K562 (cell line): Measurements from ENCODE around the gene ZBTB46. TPM values are rescaled to one million over a fixed set of nuclear protein-coding genes. Genes with fewer than 3 reads are reported as not detected.
A peak's percentile ranks its signal among the peaks of the same experiment; 100 is the strongest.

ENCODE experiments used
- CEBPB ChIP-seq: fragments of 450-650 bp; IDR thresholded peaks from 2 replicates; pipeline ENCODE4 v1.6.1; 2016; ENCODE audit warnings: missing genetic modification characterization, missing compliant biosample characterization
- GTF2F1 ChIP-seq: IDR thresholded peaks from 2 replicates; pipeline ENCODE4 v1.6.1; 2011; ENCODE audit warnings: low read depth, low read length, improper control_type of control experiment
- HDAC2 ChIP-seq: fragments of 450-650 bp; IDR thresholded peaks from 2 replicates; pipeline ENCODE4 v1.6.1; 2016; ENCODE audit warnings: mild to moderate bottlenecking
- IFI16 ChIP-seq: fragments of 250-450 bp; sonication (Bioruptor Pico); IDR thresholded peaks from 2 replicates; pipeline ENCODE4 v2.1.2; 2022; ENCODE audit warnings: mild to moderate bottlenecking, inconsistent platforms
- ILF3 ChIP-seq: fragments of 450-650 bp; IDR thresholded peaks from 2 replicates; pipeline ENCODE4 v1.6.1; 2018; ENCODE audit warnings: antibody characterized with exemption, mild to moderate bottlenecking, moderate library complexity, borderline replicate concordance
- L3MBTL2 ChIP-seq: fragments of 450-650 bp; IDR thresholded peaks from 2 replicates; pipeline ENCODE4 v1.6.1; 2016; ENCODE audit warnings: mild to moderate bottlenecking, moderate library complexity
- MIER1 ChIP-seq: fragments of 450-650 bp; IDR thresholded peaks from 2 replicates; pipeline ENCODE4 v1.6.1; 2016; ENCODE audit warnings: antibody characterized with exemption, mild to moderate bottlenecking, low read depth
- PTBP1 ChIP-seq: fragments of 200-400 bp; formaldehyde crosslinking; IDR thresholded peaks from 2 replicates; pipeline ENCODE4 v1.6.1; 2017; ENCODE audit warnings: low read depth, low read length
- U2AF2 ChIP-seq: fragments of 200-400 bp; formaldehyde crosslinking; optimal IDR thresholded peaks from 2 replicates; pipeline ENCODE3; 2017; ENCODE audit warnings: low read depth, mild to moderate bottlenecking, low read length
- polyA plus RNA-seq, 8 experiments: library from polyadenylated mRNA; depleted of rRNA in 4 of 8; stranded (reverse) in 5 of 8; unstranded in 3 of 8; fragments of >200 nt; fragmentation: Nextera tagmentation in 2 of 8; fragmentation: Illumina TruSeq in 1 of 8; extraction: Ambion mirVana in 2 of 8; extraction: Trizol in 1 of 8; gene quantifications; 2 replicates each; pipeline versions ENCODE4 v1.2.1 to v1.2.3, GENCODE V29; 2011 to 2014; ENCODE audit warnings: inconsistent platforms in 1 of 8, missing spikeins in 1 of 8
- total RNA-seq, 7 experiments: library from RNA; depleted of rRNA in 6 of 7; stranded (reverse); fragments of >200 nt in 6 of 7; fragmentation: Illumina TruSeq in 2 of 7; extraction: Trizol in 2 of 7; gene quantifications; 2 replicates each; pipeline versions ENCODE4 v1.2.1 to v1.2.3, GENCODE V29; 2011 to 2021; ENCODE audit warnings: low replicate concordance in 1 of 7
- TF ChIP-seq, protein P1 (sequence below): fragments of 250-450 bp; sonication (Bioruptor Pico); IDR thresholded peaks from 2 replicates; pipeline ENCODE4 v1.4.0; 2020; ENCODE audit warnings: mild to moderate bottlenecking, moderate library complexity, borderline replicate concordance
- TF ChIP-seq, protein P2 (sequence below), 2 experiments: fragments of 450-650 bp in 1 of 2; sonication (generic) in 1 of 2; formaldehyde crosslinking in 1 of 2; IDR thresholded peaks; 2 replicates each; pipeline versions ENCODE4 v1.7.1 to v1.9.0; 2016 to 2022; ENCODE audit warnings: inconsistent platforms in 1 of 2, mild to moderate bottlenecking in 1 of 2, missing genetic modification reagents in 1 of 2
- TF ChIP-seq, protein P3 (sequence below): sonication (generic); formaldehyde crosslinking; IDR thresholded peaks from 2 replicates; pipeline ENCODE4 v1.9.0; 2022; ENCODE audit warnings: mild to moderate bottlenecking, missing genetic modification reagents

ZBTB46 gene
- total and polyA plus RNA-seq, 9 of the 15 experiments (the other 6 are each of a cell fraction or from before 2014, with no cell fraction given): 0.29 to 4.1 (median 1.1) TPM

DNA sequence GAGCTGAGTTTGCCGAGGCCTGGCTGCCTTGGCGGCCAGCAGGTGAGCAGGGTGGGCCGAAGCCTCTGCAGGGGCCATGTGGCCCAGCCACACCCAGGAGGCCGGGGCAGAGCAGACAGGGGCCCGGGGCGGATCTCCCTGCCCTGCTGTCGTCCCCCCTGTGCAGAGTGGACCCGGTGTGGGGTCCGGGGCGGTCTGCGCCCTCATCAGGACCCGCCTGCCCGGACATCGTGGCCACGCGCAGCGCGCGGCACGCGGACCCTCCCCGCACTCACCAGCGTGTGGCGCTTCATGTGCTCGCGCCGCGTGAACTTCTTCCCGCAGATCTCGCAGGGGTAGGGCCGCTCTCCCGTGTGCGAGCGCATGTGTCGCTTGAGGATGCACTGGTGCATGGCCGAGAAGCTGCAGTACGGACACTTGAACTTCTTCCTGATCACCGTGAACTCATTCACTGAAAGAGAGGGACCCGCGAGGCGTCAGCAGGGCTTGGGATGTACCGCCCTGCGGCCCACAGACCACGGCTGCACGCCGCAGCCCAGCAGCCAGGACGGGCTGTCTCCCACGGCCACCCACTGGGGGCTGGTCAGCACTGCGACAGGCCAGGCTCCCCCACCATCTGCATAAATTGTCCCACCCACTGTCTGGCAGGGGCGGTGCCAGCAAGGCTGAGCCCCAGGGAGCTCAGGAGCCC, 78.5 kb downstream of the ZBTB46 start (continued):
- TF ChIP-seq, protein P1, sequence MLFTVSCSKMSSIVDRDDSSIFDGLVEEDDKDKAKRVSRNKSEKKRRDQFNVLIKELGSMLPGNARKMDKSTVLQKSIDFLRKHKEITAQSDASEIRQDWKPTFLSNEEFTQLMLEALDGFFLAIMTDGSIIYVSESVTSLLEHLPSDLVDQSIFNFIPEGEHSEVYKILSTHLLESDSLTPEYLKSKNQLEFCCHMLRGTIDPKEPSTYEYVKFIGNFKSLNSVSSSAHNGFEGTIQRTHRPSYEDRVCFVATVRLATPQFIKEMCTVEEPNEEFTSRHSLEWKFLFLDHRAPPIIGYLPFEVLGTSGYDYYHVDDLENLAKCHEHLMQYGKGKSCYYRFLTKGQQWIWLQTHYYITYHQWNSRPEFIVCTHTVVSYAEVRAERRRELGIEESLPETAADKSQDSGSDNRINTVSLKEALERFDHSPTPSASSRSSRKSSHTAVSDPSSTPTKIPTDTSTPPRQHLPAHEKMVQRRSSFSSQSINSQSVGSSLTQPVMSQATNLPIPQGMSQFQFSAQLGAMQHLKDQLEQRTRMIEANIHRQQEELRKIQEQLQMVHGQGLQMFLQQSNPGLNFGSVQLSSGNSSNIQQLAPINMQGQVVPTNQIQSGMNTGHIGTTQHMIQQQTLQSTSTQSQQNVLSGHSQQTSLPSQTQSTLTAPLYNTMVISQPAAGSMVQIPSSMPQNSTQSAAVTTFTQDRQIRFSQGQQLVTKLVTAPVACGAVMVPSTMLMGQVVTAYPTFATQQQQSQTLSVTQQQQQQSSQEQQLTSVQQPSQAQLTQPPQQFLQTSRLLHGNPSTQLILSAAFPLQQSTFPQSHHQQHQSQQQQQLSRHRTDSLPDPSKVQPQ (CRISPR knock-in tag): no peak
- no peak for TF ChIP-seq CEBPB (tag)
- no peak for TF ChIP-seq IFI16 (CRISPR knock-in tag)
- no peak for TF ChIP-seq PTBP1
- TF ChIP-seq U2AF2: no peak
- no peak for TF ChIP-seq ILF3
- TF ChIP-seq, protein P2, sequence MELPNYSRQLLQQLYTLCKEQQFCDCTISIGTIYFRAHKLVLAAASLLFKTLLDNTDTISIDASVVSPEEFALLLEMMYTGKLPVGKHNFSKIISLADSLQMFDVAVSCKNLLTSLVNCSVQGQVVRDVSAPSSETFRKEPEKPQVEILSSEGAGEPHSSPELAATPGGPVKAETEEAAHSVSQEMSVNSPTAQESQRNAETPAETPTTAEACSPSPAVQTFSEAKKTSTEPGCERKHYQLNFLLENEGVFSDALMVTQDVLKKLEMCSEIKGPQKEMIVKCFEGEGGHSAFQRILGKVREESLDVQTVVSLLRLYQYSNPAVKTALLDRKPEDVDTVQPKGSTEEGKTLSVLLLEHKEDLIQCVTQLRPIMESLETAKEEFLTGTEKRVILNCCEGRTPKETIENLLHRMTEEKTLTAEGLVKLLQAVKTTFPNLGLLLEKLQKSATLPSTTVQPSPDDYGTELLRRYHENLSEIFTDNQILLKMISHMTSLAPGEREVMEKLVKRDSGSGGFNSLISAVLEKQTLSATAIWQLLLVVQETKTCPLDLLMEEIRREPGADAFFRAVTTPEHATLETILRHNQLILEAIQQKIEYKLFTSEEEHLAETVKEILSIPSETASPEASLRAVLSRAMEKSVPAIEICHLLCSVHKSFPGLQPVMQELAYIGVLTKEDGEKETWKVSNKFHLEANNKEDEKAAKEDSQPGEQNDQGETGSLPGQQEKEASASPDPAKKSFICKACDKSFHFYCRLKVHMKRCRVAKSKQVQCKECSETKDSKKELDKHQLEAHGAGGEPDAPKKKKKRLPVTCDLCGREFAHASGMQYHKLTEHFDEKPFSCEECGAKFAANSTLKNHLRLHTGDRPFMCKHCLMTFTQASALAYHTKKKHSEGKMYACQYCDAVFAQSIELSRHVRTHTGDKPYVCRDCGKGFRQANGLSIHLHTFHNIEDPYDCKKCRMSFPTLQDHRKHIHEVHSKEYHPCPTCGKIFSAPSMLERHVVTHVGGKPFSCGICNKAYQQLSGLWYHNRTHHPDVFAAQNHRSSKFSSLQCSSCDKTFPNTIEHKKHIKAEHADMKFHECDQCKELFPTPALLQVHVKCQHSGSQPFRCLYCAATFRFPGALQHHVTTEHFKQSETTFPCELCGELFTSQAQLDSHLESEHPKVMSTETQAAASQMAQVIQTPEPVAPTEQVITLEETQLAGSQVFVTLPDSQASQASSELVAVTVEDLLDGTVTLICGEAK (IDR thresholded peaks at IDR 0.05): no peak
- TF ChIP-seq, protein P2 (CRISPR knock-in tag; IDR thresholded peaks at IDR 0.05): no peak
- no peak for TF ChIP-seq MIER1
- TF ChIP-seq L3MBTL2: peak; percentile 18; the same call in 1 of the 2 replicates
- TF ChIP-seq, protein P3, sequence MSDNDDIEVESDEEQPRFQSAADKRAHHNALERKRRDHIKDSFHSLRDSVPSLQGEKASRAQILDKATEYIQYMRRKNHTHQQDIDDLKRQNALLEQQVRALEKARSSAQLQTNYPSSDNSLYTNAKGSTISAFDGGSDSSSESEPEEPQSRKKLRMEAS (CRISPR knock-in tag): no peak
- TF ChIP-seq HDAC2: no peak
- TF ChIP-seq GTF2F1: no peak
- TF ChIP-seq, all 486 proteins: peak for 8
